NCI-H128 (cell line): ENCODE data around the gene ATP6V0D1.

Source experiments
- DNase-seq: peaks from one replicate; lab custom pipeline; 2025; ENCODE audit not compliant: unreplicated experiment; lab: John Stamatoyannopoulos, UW

The ATP6V0D1 gene

GRCh38 chr16:67394155-67395104 is 86.5 kb downstream of the ATP6V0D1 start:
- no peak for DNase-seq

- DNase-seq: no peak
These were observed 87.2 kb downstream of the ATP6V0D1 start for GRCh38 chr16:67393788-67394154.

DNA sequence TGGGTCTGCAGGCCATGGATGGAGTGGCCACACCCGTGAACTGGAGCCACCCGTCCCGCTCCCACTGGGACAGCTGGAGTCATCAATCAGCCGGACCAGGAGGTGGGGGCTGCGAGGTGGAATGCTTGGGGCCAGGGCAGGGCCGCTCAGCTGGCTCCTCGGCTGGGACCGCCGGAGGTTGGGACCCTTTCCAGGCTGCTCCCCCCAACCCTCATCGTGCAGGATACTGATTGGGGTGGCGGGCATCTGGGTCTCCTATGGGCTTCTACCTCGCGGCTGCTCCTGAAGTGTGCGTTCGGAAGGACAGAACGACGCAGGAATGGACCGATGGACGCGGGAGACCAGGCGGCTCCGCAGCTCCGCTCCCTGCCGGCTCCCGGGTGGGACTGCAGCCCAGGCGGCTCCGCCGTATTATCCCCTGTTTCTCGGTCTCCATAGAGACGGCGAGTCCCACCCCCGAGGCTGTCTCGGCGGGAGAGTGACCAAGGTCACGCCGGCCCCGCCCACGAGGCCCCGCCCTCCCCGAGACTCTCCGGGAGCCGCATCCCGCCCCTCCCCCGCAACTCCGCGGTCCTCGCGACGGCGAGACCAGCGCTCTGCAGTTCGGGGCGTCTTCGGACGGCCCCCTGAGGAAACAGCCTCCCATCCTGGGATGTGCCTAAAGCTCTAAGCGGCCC is 87.7 kb downstream of the ATP6V0D1 start, which contains the start of gene TPPP3:
Gene TPPP3 (minus strand): TSS at position 388 of the 677 bp plus-strand sequence. CDS start 2,387 bp downstream, outside the sequence.
- peak; percentile 59 for DNase-seq

- DNase-seq: no peak
These were observed 88.5 kb downstream of the ATP6V0D1 start for GRCh38 chr16:67392301-67393059.

DNA sequence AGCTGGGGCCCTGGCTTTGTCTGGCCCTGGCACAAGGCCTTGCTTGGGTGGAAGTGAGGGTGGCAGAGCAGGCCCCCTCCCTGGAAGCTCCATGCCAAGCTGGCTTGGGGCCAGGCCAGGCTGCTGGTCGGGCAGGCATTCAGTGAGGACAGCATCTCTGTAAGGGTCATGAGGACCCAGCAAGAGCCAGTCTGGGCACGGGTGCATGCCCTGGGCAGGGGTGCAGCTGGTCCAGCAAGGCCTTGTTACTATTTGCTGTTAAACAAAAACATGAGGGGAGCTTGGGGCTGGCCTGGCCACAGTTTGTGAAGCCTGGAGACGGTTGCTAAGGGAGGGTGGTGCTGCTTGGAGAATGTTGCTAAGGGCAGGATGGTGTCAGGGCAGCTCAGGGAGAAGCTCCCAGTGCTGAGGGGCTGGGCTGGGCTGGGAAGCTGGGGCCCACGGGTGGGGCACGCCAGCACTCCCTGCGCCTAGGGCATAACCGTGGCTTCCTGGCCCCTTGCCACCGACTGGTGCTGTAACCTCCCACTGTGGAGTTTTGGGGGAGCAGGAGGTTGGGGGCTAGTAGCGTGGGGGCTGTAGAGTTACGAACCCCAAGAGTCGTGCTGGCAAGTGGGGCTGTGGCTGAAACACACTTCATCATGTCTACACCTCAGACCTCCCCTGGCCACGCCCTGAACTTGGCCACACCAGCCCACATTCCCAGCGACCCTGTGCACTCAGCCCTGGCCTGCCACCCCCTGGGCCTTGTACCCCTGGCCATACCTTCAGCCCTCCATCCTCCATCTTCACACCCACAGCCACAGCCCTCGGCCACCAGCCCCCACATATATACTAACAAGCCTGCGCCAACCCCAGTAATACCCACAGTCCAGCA is 89.3 kb downstream of the ATP6V0D1 start:
- peak; percentile 1 for DNase-seq

DNA sequence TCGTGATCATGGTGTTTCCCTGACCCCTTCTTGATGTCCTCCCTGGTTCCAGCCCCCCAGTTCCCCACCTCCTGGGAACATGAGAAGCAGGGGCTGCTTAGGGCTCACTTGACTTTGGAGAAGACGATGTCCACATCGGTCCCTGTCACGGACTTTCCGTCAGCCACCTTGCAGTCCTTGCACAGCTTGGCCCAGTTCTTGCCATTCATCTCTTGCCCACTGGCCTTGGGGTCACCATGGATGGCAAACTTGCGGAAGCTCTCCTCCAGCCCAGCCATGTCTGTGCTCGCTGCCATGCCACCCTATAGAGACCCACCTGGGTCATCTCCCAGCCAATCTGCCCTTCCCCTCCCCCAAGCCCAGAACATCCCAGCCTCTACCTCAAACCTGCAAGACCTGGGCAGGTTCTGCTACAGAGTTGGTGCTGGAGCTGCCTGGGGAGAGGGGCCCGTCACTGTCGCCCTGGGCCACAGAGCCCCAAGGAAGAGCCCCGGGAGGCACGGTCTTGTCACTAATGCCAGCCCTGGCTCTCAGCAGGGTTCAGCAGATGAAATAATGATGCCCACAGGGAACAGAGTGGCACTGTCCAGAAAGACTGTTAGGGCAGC is 90.0 kb downstream of the ATP6V0D1 start:
- DNase-seq: no peak

DNA sequence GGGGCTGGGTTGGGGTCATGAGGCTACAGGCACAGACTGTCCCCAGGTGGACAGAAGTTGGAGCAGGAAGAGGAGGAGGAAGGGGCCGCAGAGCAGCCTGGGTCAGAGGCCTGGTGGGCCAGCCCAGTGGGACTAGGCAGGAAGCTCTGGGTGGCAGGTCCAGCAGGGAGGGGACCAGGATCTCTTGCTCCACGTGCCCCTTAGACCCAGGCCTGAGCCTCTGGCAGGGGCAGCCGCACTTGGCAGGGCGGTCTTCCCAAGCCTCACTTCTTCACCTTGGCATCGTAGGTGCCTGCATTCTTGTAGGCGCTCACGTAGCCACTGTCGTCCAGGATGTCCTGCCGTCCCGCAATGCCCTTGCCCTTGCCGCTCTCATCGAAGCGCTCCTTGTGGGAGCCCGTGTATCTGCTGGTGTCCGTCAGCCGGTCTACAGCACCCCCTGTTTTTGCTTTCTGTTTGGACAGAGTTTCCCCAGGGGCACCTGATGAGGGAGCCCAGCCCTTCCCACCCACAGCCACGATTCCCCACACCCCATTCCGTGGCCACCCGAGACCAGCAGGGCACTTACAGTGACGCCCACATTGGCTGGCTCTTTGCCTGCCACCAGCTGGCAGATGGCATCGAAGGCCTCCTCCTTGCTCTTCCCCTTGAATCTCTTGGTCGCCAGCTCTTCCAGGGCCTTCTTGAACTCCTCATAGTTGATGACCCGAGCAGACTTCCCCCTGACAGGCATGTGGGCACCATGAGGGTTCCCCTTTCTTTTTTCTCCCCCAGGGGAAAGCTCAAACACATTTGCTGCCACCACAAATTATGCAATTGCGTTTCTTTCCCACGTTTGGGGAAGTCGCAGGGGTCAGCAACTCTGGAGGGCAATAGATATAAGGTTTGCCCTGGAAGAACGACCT is 90.8 kb downstream of the ATP6V0D1 start:
- DNase-seq: no peak

DNA sequence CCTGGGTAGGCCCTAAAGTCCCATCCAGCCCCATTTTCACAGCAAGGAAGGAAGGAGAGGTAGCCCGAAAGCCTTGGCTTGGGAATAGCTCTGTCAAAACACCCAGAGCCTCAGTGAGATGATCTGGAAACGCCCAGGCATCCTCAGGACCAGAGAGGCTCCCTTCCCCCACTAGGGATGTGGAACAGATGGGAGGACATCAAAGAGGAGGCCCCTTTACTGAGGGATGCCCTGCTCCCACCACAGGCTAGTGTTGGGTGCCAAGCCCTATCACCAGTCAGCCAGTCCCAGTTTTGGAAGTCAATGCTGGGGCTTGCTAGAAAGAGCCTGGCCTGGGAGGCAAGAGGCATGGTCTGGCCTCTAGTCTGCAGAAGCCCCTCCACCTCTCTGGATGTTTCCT is 92.4 kb downstream of the ATP6V0D1 start:
- DNase-seq: no peak

- DNase-seq: no peak
These were observed 92.8 kb downstream of the ATP6V0D1 start for GRCh38 chr16:67388191-67388590.
